GM18868 (cell line): Measurements from ENCODE around the gene IZUMO2.

ENCODE experiments used
- ATAC-seq: cut with Tn5 transposase; IDR thresholded peaks from one replicate; pipeline ENCODE4 v1.9.1; 2021; ENCODE audit warnings: mild to moderate bottlenecking, moderate library complexity; ENCODE audit not compliant: unreplicated experiment

IZUMO2 gene

DNA sequence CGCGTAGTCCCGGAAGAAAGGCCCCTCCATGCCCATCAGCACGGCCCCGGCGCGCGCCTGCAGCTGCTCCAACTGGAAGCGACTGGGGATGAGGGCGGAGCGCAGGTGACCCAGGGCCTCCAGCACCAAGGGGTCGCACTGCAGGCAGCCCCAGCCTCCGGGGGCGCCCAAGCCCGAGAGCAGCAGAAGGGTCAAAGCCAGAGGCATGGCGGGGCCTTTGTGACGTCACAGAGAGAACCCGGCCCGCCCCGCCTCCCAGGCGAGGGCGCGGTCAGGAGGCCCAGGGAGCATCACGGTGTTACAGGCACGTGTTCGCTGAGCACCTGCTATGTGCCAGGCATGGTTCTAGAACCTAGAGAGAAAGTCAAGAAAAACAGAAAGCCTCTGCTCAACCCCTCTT lies at the start of gene IZUMO2:
Gene IZUMO2, minus strand, starts transcription at position 294 of the 400 bp plus-strand sequence. Its CDS starts 87 bp downstream, at position 207.
- no peak for ATAC-seq

DNA sequence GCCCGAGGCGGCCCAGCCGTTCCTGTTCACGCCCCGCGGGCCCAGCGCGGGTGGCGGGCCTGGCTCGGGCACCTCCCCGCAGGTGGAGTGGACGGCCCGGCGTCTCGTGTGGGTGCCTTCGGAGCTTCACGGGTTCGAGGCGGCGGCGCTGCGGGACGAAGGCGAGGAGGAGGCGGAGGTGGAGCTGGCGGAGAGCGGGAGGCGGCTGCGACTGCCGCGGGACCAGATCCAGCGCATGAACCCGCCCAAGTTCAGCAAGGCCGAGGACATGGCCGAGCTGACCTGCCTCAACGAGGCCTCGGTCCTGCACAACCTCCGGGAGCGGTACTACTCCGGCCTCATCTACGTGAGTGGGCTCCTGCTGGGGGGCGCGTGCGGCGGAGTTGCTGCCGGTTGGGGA lies 47.3 kb upstream of the IZUMO2 start:
- no peak for ATAC-seq

DNA sequence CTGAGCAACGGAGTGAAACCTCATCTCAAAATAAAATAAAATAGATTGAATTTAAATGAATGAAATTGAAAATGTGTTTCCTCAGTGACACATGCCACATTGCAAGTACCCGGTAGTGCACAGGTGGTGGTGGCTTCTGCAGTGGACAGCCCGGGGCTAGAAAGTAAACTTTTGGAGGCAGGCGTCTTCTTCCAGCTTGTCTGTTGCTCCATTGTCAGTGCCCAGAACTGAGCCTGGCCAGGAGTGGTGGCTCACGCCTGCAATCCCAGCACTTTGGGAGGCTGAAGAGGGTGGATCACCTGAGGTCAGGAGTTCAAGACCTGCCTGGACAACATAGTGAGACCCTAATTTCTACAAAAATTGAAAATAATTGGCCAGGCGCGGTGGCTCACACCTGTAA lies 46.0 kb upstream of the IZUMO2 start:
- ATAC-seq, result no peak

DNA sequence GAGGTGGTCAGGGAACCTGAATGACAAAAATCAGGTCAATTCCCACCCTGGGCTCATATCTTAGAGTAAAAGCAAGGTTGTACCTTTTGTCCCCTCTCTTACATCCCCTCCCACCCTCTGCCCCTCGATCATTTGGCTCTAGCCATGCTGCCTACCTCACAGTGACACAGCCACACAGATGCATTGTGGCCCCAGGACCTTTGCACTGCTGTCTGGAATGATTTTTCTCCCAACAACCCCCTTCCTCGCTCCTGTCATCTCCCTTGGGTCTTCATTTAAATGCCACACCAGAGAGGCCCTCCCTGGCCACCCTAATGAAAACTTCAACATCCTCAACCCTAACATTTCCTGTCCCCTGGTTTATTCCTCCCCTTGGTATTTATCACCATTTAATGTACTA lies 44.6 kb upstream of the IZUMO2 start:
- no peak for ATAC-seq

DNA sequence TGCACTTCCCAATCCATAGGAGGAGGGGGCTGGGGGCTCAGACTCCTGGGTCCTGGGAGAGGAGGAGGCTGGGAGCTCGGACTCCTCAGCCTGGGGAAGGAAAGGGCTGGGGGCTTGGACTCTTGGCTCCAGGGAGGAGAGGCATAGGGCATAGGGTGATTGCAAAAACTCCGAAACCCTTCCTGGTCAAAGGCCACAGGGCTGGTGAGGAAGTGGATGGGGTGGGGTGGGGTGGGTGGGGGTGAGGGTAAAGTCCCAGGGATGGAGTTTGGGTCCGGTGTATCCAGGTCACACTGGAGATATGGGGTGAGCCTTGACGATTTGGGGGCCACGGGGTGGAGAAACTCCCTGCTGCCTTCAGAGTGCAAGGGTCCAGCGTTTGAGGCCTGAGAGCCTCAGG lies 43.1 kb upstream of the IZUMO2 start:
- ATAC-seq, result no peak

DNA sequence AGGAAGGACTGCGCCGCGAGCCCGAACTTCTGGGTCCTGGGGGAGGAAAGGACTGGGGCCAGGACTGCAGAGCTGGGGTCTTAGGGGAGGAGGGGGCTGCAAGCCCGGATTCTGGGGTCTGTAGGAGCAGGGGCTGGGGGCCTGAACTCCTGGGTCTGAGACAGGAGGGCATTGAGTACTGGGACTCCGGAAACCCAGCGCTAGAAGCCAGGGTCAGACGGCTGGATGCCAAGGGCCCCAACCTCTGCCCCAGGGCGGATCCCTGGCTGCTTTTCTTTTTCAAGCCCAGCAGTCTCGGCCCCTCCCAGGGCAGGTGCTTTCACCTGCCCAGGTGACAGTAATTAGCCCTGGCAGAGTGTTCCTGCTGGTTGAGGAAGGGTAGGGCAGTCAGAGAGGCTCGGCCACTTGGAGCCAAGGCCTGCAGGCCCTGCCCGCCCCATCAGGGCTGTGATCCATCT lies 42.6 kb upstream of the IZUMO2 start:
- ATAC-seq, result no peak

DNA sequence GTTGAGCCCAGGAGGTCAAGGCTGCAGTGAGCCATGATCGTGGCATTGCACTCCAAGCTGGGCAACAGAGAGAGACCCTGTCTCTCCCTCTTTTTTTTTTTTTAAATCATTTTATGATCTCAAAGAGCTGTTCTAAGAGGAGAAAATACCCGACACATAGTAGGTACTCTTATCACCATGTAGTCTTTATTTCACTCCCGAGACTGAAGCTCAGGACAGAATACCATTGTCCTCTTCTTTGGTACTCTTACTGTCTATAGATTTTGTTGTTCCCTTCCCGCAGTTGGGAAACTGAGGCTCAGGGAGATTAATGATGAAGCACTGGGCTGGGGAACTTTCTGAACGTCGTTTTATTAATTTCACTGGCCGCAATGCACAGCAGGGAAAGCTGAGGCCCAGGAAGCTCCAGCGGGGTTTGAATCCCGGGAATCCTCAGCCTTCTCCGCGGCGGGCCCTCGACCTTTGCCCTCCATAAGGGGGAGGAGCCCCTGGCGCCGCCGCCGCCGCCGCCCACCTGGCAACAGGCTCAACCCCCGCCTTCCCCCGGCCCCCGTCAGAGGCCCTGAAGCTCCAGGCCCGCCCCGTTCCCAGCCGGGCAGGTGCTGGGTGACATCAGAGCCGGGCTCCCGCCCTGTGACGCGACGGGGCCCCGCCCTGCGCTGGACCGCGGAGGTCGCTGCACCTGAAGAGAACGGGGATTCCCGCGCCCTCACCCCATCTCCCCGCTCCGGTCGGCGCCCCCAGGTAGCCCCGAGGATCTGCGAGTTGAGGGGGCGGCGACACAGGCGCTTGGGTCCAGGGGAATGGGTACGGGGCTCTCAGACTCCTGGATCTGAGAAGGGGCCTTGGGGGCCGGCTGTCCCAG lies 42.0 kb upstream of the IZUMO2 start:
- ATAC-seq, result no peak

DNA sequence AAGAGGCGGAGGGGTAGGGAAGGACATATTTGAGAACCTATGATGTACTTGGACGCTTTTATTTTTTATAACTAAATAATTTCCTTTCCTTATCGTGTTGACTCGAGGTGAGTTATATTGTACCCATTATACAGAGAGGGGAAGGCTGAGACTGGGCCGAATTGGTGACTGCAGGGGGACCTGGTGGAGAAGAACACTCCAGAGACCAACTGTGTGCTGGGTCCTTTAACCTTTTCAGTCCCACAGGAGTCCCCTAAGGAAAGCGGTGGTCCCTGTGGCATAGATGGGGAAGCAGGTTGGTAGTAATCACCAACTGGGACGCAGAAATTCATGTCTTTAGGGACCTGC lies 41.0 kb upstream of the IZUMO2 start:
- ATAC-seq, result no peak

DNA sequence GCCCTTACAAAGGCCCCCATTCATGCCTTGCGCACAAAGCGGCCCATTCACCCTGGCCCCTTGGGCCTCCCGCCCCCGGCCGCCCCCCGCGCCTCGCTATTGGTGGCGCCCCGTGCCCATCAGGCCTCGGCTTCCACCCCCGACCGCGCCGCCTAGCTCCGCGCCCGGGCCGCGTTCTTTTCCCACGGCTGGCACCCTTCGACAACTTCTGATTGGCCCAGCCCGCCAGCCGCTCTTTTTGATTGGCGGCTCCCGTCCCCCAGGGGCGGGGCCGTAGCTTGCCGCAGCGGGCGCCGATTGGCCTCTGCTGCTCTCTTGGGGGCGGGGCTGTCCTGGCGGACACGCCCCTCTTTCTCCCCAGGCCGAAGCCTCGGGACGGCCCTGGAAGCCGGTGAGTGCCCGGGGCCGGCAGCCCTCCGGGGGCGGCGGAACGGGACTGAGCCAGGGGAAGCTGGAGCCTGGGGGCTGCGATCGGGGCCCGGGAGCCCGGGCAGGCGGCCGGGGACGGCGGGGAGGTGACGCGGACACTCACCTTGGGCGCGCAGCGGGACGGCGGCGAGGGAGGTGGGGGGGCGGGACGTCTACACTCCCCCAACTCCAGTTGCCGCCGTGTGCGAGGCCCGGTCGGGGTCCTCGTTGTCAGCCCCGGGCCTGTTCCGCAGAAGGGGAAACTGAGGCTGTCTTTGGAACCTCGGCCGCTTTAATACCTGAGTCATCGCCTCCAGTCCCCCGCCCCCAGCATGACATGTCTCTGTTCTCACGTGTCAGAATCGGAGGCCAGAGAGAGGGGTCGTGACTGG lies 40.4 kb upstream of the IZUMO2 start, which contains the start of gene MYH14:
Gene MYH14, plus strand, starts transcription at position 342 of the 800 bp plus-strand sequence. CDS start 6,744 bp downstream, outside the sequence.
- no peak for ATAC-seq

DNA sequence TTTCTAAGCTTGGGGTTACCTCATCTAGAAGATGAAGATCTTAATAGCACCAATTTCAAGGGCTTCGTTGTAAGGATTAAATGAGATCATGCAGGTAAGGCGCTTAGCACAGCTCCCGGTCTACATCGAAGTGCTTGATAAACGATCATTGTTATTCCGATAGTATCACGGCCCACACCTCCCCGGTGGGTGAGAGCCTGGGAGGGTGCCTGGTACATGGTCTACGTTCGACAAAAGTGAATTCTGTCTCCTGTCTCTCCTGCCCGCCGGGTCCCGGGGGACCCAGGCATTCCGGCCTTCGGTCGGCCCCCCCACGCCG lies 39.8 kb upstream of the IZUMO2 start:
- no peak for ATAC-seq

DNA sequence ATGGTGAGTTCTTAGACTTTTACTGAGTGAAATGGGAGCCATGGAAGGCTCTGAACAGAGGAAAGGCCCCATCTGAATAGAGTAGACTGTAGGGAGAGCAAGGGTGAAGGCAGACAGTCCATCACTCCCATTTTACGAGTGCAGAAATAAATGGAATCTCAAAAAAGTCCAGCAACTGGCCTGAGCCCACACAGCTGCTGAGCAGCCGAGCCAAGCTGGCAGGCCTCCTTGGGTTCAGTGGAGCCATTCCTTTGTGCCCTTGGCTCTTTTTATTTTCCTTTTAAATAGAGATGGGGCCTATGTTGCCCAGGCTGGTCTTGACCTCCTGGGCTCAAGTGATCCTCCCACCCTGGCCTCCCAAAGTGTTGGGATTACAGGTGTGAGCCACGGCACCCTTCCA lies 39.3 kb upstream of the IZUMO2 start:
- ATAC-seq, result no peak

DNA sequence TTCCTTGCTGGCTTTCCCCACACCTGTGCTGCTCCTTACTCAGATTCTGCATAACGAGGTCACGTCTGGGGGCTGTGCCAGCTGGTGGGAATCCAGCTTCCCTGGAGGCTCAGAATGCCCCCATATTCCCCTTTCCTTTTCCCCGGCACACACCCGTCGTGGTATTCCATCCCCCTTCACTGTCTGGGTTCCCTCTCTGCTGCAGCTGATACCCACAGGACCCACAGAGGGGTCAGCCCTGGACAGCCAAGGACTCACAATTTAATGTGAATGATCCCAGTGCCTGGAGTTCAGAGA lies 36.1 kb upstream of the IZUMO2 start:
- ATAC-seq, result no peak

DNA sequence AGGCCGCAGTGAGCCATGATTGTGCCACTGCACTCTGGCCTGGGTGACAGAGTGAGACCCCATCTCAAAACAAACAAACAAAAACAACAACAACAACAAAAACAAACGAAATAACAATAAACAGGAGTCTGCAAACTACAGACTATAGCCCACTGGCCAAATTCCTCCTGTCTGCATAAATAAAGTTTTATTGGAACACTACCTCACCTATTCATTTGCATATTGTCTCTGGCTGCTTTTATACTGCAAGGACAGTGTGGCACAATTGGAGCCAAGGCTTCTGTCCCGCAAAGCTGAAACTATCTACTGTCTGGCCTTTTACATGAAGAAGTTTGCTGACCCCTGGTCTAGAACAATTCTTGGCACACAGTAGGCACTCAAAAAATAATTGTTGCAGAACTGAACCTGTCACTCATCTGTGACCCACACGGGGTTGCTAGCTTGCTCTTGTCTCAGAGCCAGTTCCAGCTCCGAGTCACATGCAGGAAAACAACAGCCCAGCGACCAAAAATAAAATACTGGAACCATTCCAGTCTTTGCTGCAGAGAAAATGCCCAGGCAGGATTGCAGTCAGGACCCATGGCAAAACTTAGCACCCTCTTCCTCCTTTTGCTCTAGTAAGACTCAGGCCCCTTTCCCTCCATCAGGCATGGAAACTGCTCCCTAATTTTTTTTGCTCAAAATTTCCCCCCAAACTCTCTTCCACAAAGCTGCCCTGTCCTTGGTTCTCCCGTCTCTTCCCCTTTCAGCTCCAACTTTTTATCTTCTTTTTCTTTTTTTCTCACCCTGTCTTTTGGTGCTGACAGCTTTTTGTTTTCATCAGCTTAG lies 35.6 kb upstream of the IZUMO2 start:
- no peak for ATAC-seq

DNA sequence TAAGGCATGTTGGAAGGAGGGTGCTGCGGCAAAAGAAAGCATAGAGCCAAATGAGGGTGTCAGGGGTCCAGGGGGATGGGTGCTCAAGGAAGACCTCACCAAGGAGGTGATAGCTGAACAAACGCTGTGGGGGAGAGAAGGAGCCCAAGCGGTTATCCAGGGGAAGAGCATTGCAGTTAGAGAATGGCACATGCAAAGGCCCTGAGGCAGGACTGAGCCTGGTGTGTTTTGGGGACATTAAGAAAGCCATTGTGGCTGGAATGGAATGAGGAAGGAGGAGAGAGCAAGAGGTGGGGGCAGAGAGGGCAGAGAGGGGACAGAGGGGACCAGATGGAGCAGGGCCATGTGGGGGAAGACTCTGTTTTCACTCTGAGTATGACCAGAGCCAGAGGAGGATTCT lies 34.3 kb upstream of the IZUMO2 start:
- no peak for ATAC-seq

DNA sequence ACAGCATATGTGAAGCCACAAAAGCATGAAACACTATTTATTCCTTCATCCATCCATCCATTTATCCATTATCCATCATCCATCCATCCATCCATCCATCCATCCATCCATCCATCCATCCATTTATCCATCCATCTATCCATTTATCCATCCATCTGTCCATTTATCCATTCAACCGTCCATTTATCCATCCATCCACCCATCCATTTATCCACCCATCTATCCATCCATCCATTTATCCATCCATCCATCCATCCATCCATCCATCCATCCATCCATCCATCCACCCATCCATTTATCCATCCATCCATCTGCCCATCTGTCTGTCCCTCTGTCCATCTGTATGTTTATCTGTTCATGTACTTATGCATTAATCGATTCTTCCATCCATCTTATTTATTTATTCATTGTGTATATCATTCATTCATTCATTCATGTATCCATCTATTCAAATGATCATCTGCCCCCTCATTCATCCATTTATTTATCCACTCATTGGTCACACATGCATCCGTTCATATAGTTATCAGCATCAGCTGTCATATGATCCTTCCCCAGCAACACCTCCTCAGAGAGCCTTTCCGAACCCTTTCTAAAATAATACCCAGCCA lies 33.3 kb upstream of the IZUMO2 start:
- no peak for ATAC-seq

DNA sequence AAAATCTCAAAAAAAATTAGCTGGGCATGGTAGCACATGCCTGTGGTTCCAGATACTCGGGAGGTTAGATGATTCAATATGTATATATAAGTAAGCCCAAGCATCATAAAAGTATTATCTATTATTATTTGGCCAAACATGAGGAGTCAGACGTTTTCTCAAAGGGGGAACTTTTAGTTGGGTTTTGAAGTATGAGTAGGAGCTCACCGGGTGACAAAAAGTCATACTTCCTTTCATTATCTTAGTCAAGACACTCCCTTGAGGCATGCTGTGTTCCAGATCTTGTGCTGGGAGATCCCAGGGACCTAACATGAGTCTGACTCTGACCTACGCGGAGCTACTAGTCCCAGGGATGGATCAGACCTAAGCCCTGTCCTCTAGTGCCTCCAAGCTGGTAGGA lies 32.1 kb upstream of the IZUMO2 start:
- ATAC-seq, result no peak

DNA sequence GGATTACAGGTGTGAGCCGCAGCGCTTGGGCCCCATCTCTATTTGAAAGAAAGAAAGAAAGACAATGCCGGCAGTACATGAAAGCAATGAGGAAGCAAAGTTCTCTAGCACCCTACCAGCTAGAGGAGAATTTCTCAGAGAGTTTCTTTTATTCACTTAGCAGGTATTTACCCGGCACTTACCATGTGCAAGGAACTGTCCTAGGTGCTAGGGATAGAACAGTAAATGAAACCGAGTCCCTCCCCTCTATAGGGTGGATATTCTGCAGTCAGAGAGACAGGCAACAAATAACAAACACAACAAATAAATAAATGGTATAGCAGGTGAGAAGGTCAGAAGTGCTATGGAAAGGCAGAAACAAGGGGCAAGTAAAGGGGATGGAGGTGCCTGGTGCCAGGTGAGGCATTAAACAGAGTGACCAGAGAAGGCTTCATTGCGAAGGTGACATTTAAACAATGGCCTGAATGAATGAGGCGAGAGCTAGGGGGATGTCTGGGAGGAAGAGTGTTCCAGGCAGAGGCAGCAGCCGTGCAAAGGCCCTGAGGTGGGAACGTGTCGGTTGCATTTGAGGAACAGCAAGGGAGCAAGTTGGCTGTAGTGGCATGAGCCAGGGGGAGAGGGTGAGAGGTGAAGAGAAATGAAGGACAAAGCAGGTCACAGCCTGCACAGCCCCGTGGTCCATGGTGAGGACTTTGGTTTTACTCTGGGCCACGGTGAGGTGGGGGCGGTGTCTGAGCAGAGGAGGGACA lies 29.6 kb upstream of the IZUMO2 start:
- ATAC-seq, result no peak

DNA sequence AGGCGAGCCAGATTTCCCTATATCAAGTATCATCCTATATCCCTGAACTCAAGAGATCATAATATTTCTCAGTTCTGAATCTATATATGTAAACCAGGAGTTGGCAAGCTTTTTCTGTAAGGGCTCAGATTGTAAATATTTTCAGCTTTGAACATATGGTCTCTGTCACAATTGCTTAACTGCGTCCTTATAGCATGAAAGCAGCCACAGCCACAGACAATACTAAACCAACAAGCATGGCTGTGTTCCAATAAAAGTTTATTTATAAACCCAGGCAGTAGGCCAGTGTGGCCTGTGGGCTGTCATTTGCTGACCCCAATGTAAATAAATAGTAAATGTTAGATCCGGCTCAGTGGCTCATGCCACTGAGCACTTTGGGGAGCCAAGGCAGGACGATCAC lies 28.1 kb upstream of the IZUMO2 start:
- no peak for ATAC-seq

DNA sequence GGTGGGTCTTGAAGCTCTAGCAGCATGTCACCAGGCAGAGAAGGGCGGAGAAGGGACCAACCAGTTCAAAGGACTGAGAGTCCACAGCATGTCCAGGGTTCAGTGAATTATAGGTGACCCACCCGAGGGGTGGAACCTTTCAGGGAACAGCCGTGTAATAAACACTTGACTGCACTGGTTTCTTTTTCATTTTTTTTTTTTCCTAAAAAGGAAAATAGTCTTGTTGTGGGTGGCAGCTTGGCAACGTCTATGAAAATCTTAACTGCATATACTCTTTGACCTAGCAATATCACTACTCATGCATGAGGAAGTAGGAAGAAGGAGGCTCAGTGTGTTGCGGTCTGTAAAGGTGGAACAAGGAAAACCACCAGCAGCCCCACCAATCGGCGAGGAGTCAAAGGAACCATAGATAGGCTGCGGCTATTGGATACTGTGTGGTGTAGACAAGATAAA lies 27.4 kb upstream of the IZUMO2 start:
- ATAC-seq, result no peak

DNA sequence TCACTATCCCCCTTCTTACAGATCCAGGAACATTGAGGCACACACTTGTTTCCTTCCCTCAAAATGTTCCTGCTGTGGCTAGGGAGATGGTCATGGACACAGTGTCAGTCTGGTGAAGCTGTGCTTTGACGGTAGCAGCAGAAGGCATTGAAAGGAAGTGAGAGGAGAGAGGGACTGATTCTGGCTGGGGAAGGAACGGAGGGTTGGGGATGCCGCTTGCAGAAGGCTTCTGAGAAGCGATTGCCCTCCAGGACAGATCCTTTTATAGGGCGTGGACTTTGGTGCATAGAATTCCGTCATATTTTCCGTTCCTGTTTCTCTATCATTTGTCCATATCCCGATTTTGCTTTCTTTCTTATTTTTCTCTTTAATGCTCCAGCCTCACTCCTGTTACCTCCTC lies 26.2 kb upstream of the IZUMO2 start:
- no peak for ATAC-seq
